CD4-positive, alpha-beta T cell (primary cell): ENCODE results near the gene RBFOX1. TPM values are rescaled to one million over a fixed set of nuclear protein-coding genes. Genes with fewer than 3 reads are reported as not detected.

Experiments
- ATAC-seq: fragments of 200-7000 bp; cut with Tn5 transposase; one replicate; pipeline ENCODE4 v1.10.0; 2022; ENCODE audit warnings: mild to moderate bottlenecking; ENCODE audit not compliant: poor library complexity
- CTCF ChIA-PET: fragments of 350-600 bp; sonication (Branson Sonifier 250); formaldehyde crosslinking; loops from one replicate; lab custom pipeline; 2021; ENCODE audit warnings: antibody characterized with exemption, inconsistent platforms; lab: Charles Lee
- POLR2A ChIA-PET: fragments of 350-600 bp; sonication (Branson Sonifier 250); formaldehyde crosslinking; loops from one replicate; lab custom pipeline; 2021; ENCODE audit warnings: antibody characterized with exemption, inconsistent platforms; lab: Charles Lee
- DNase-seq, 14 experiments: peaks; one replicate each; pipeline ENCODE4 v3.0.0-alpha.2; 2013 to 2020; ENCODE audit warnings: mixed read lengths in 2 of 14
- H3K27ac ChIP-seq, 2 donors: one replicate each; pipeline versions ENCODE4 v1.5.1 to v1.7.0; 2013; ENCODE audit warnings: low read length in 2 of 2, low read depth in 1 of 2, mild to moderate bottlenecking in 1 of 2
- H3K27me3 ChIP-seq, 2 experiments: 1 replicate in 1 of 2; 2 replicates in 1 of 2; pipeline versions ENCODE4 v1.6.1 to v1.7.0; 2013; ENCODE audit warnings: low read length in 2 of 2, control low read depth in 1 of 2, mild to moderate bottlenecking in 1 of 2, moderate library complexity in 1 of 2; ENCODE audit not compliant: insufficient read depth in 2 of 2, control insufficient read depth in 1 of 2
- H3K36me3 ChIP-seq: one replicate; pipeline ENCODE4 v1.6.1; 2013; ENCODE audit warnings: low read length, control low read depth; ENCODE audit not compliant: insufficient read depth
- H3K4me1 ChIP-seq: one replicate; pipeline ENCODE4 v1.6.1; 2013; ENCODE audit warnings: low read length, control low read depth; ENCODE audit not compliant: insufficient read depth
- H3K4me3 ChIP-seq: one replicate; pipeline ENCODE4 v1.5.1; 2013; ENCODE audit warnings: mild to moderate bottlenecking, low read length, moderate library complexity
- H3K9me3 ChIP-seq, 2 experiments: 1 replicate in 1 of 2; 2 replicates in 1 of 2; pipeline versions ENCODE4 v1.6.1 to v1.7.0; 2013; ENCODE audit warnings: low read length in 2 of 2, mild to moderate bottlenecking in 2 of 2, control low read depth in 1 of 2, moderate library complexity in 1 of 2; ENCODE audit not compliant: control insufficient read depth in 1 of 2, insufficient read depth in 1 of 2
- H3K27ac Mint-ChIP-seq: one replicate; pipeline ENCODE4 v1.8.0; 2020; ENCODE audit warnings: mixed read lengths
- H3K27me3 Mint-ChIP-seq: one replicate; pipeline ENCODE4 v1.8.0; 2021; ENCODE audit warnings: mixed read lengths
- H3K36me3 Mint-ChIP-seq: one replicate; pipeline ENCODE4 v1.8.0; 2021; ENCODE audit warnings: low read depth, mixed read lengths
- H3K4me1 Mint-ChIP-seq: one replicate; pipeline ENCODE4 v1.8.0; 2021; ENCODE audit warnings: low read depth, mixed read lengths
- H3K4me3 Mint-ChIP-seq: one replicate; pipeline ENCODE4 v1.8.0; 2020; ENCODE audit warnings: mild to moderate bottlenecking, mixed read lengths
- H3K9me3 Mint-ChIP-seq: one replicate; pipeline ENCODE4 v1.8.0; 2020; ENCODE audit warnings: mixed read lengths
- intact Hi-C, 2 experiments: fragments of 100-400 bp; cut with DNase I in 1 of 2; cut with micrococcal nuclease in 1 of 2; formaldehyde crosslinking; loops; one replicate each; pipeline versions ENCODE4 v1.15.1 to v1.9.0; 2023 to 2025; cut with DNase I, micrococcal nuclease
- total RNA-seq, 174 experiments: library from RNA in 2 of 174; stranded (reverse) in 2 of 174; gene quantifications; one replicate each; pipeline ENCODE4 v1.2.3 and lab custom pipeline; 2021 to 2026
- TF ChIP-seq, protein P1 (sequence below): fragments of 200-600 bp; IDR thresholded peaks from one replicate; pipeline ENCODE4 v1.8.0; 2022; ENCODE audit warnings: antibody characterized with exemption, mild to moderate bottlenecking

The RBFOX1 gene
- total RNA-seq, 2 experiments from 2014 or later, result not detected

DNA sequence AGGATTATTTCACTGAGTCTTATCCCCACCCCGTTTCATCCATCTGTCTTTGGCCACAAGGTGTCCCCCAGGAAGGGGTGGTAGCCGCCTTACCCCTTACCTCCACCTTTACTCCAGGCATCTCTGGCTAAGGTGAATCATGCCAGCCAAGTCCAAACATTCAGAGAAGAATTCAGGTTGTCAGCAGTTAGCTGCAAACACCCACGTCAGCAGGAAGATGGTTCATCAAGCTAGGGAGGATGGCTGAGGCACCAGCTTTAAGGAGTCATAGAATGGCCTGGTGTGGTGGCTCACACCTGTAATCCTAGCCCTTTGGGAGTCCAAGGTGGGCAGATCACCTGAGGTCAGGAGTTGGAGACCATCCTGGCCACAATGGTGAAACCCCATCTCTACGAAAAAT lies 61.0 kb downstream of the RBFOX1 start:
- H3K36me3 Mint-ChIP-seq, result no peaks in the 10 kb centered on the region
- Histone ChIP-seq H3K27ac (no peak overlapping the region), H3K9me3 (peaks cover 0 to 10% of the 10 kb centered on the region in 2 experiments), H3K36me3 (no peaks in the 10 kb centered on the region), H3K4me1 (no peaks in the 10 kb centered on the region), H3K4me3 (no peak overlapping the region), H3K27me3 (no peaks in the 10 kb centered on the region)
- CTCF ChIA-PET, result no interaction called here
- no peaks in the 10 kb centered on the region for H3K4me1 Mint-ChIP-seq
- ATAC-seq, result no peak
- H3K27ac Mint-ChIP-seq, result no peak overlapping the region
- TF ChIP-seq, protein P1, sequence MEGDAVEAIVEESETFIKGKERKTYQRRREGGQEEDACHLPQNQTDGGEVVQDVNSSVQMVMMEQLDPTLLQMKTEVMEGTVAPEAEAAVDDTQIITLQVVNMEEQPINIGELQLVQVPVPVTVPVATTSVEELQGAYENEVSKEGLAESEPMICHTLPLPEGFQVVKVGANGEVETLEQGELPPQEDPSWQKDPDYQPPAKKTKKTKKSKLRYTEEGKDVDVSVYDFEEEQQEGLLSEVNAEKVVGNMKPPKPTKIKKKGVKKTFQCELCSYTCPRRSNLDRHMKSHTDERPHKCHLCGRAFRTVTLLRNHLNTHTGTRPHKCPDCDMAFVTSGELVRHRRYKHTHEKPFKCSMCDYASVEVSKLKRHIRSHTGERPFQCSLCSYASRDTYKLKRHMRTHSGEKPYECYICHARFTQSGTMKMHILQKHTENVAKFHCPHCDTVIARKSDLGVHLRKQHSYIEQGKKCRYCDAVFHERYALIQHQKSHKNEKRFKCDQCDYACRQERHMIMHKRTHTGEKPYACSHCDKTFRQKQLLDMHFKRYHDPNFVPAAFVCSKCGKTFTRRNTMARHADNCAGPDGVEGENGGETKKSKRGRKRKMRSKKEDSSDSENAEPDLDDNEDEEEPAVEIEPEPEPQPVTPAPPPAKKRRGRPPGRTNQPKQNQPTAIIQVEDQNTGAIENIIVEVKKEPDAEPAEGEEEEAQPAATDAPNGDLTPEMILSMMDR, result no peak
- no peak overlapping the region for H3K4me3 Mint-ChIP-seq
- no peaks in the 10 kb centered on the region for H3K27me3 Mint-ChIP-seq
- peaks cover 6% of the 10 kb centered on the region for H3K9me3 Mint-ChIP-seq
- POLR2A ChIA-PET, result no interaction called here
- no peak for DNase-seq
- intact Hi-C loops, result no loop called here

DNA sequence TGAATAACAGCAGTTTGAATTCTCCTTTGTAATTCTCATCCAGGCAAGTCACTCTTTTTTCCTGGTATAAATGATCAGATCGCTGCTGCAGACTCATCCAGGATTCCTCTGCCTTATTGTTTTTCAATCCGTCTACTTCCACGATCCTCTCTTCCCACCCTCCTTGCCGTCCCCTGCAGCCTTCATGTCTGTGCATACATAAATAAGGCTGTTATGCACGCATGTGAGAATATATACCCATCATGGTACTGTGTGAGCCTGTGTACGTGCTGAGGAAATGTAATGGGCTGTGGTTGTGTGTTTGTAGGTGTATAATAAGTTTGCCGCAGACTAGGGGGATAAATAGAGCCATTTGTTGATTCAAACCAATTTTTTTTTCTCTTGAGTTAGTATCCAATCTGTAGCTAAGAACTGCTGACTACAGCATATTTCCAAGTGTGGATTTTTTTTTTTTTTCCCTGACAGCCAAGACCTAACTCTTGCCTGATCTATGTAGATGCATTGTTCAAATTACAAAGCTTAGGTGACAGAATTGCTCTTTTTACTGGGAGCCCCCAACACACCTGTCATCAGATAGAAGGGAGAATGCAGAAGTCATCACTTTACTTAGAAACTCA lies 62.2 kb downstream of the RBFOX1 start:
- Histone ChIP-seq H3K27me3 (no peaks in the 10 kb centered on the region), H3K4me1 (no peaks in the 10 kb centered on the region), H3K9me3 (peaks cover 0 to 10% of the 10 kb centered on the region in 2 experiments), H3K4me3 (no peak overlapping the region), H3K36me3 (no peaks in the 10 kb centered on the region), H3K27ac (no peak overlapping the region)
- Mint-ChIP-seq H3K36me3 (no peaks in the 10 kb centered on the region), H3K27me3 (no peaks in the 10 kb centered on the region), H3K4me1 (no peaks in the 10 kb centered on the region), H3K4me3 (no peak overlapping the region), H3K9me3 (peaks cover 3% of the 10 kb centered on the region), H3K27ac (no peak overlapping the region)
- DNase-seq (no peak), ATAC-seq (no peak)
- intact Hi-C loops, result no loop called here
- TF ChIP-seq, protein P1, result no peak
- ChIA-PET CTCF (no interaction called here), POLR2A (no interaction called here)

DNA sequence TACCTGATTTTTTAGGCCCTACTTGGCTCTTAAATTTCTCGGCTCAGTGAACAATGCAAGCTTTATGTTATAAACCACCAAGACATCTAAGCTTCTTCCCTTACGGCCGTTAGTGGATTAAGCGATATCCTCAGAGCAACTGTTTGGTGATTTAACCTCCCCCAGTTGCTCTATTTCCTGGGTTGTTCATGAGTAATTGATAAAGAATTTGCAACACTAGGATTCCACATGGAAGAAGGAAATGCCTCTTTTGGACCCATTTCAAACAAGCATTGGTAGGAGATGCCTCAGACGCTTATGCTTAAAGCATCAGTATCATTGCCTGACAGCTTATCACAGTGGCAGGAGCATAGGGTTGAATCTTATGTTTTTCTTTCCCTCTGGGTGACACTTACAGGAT lies 65.3 kb downstream of the RBFOX1 start:
- Histone ChIP-seq H3K36me3 (no peaks in the 10 kb centered on the region), H3K27me3 (no peaks in the 10 kb centered on the region), H3K4me1 (no peaks in the 10 kb centered on the region), H3K4me3 (no peak overlapping the region), H3K27ac (no peak overlapping the region), H3K9me3 (peaks cover 0 to 2% of the 10 kb centered on the region in 2 experiments)
- no peaks in the 10 kb centered on the region for H3K4me1 Mint-ChIP-seq
- intact Hi-C loops, result no loop called here
- H3K4me3 Mint-ChIP-seq, result no peak overlapping the region
- H3K36me3 Mint-ChIP-seq, result no peaks in the 10 kb centered on the region
- no peaks in the 10 kb centered on the region for H3K9me3 Mint-ChIP-seq
- H3K27me3 Mint-ChIP-seq, result no peaks in the 10 kb centered on the region
- POLR2A ChIA-PET, result no interaction called here
- CTCF ChIA-PET, result no interaction called here
- ATAC-seq, result no peak
- no peak for DNase-seq
- TF ChIP-seq, protein P1, result no peak
- H3K27ac Mint-ChIP-seq, result no peak overlapping the region
